Purkinje cell (primary cell): ENCODE results near the gene OR6K2. TPM values are rescaled to one million over a fixed set of nuclear protein-coding genes. Genes with fewer than 3 reads are reported as not detected.

ENCODE experiments used
- polyA plus RNA-seq: library from polyadenylated mRNA; unstranded; fragments of >200 nt; fragmentation: Nextera tagmentation; gene quantifications from 2 replicates; pipeline ENCODE4 v1.2.1, GENCODE V29; 2014

Gene OR6K2, protein sequence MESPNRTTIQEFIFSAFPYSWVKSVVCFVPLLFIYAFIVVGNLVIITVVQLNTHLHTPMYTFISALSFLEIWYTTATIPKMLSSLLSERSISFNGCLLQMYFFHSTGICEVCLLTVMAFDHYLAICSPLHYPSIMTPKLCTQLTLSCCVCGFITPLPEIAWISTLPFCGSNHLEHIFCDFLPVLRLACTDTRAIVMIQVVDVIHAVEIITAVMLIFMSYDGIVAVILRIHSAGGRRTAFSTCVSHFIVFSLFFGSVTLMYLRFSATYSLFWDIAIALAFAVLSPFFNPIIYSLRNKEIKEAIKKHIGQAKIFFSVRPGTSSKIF
- not detected in 2 replicates for polyA plus RNA-seq

DNA sequence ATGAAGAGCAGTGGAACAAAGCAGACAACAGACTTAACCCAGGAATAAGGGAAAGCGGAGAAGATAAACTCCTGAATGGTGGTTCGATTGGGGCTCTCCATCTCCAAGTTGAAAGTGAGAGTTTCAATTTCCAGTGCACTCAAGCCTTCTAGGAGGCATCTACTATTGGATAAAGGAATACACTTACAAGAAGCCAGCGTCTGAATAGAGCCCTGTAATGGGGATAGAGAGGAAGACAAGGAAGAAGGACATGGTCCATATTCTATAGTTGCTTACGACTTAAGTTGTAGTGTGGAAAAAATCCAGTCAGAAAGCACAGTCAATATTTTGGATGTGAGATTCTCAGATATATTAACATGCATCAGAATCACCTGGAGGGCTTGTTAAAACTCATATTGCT is at the start of gene OR6K2:
OR6K2 (minus strand) TSS at position 101 of the 400 bp plus-strand sequence; CDS start at position 101, 0 bp downstream.

DNA sequence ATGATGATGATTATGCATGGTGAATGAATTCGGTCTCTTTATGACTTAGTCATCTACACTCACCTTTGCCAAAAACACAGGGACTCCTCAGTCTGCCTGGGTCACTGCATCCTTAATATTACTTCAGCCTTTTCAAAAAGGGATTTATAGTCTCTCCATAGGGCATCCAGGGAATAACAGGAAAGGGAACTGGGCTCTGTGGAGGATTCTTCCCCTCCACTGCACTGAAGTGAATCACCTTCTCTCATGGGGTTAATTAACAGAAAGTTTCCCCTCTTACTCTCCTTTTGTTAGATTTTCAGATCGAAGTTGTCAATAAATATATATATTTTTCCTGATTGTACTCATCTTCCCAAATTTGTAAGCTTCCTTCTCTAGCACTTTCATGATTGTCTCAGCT is 20.2 kb upstream of the OR6K2 start, which contains the start of gene OR6K3:
OR6K3 (minus strand) TSS at position 101 of the 400 bp plus-strand sequence. CDS start 2,605 bp downstream, outside the sequence.

DNA sequence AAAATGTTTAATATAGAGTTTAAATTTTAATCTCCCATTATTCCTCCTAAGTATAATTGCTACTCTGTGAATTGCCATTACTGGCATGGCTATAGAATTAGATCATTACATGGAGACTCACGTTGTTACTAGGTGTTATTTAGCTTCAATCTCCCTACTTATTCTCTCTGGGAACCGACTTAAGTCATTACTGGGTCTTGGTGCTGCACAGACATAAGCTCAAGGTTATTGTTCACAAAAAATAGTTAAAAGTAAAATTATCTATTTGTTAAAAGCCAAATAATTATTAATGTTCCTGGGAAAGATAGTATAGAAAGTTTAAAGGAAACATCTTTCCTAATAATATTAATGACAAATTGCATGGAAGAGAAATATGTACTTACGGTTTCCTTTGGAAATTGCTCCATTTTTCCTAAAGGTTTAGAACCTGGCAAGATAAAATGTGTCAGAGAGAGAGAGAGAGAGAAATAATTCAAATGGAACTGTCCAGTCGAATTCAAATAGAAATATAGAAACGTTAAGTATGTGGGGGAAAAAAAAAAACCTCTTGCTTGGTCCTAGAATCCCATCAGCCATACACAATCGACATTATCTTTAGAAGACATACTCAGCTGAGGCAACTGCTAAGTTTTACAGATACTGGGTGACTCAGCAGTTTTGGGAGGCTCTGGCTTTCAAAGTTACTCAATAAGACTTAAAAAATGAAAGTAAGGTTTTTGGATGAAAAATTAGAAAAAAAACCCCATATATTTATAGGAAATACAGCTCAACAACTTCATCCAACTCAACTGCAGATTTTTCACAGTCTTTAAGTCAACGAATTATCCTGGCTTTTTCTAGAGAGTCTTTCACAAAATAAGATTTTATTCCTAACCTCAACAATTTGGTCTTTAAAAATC is 14.1 kb downstream of the OR6K2 start, which contains the start of gene SPTA1:
SPTA1 (minus strand) TSS at position 605 of the 899 bp plus-strand sequence; CDS start at position 407, 198 bp downstream.

Other genes starting within 250 kb of the OR6K2 start
- not detected in 2 replicates for gene OR10K1, start 238.8 kb downstream of the OR6K2 start, polyA plus RNA-seq
- not detected in 2 replicates for gene OR10R2, start 228.4 kb downstream of the OR6K2 start, polyA plus RNA-seq
- not detected in 2 replicates for gene OR6Y1, start 146.2 kb downstream of the OR6K2 start, polyA plus RNA-seq
- gene OR6P1, start 130.1 kb downstream of the OR6K2 start, polyA plus RNA-seq = not detected in 2 replicates
- gene OR10X1, start 120.8 kb downstream of the OR6K2 start, polyA plus RNA-seq = not detected in 2 replicates
- not detected in 2 replicates for gene OR10Z1, start 95.4 kb downstream of the OR6K2 start, polyA plus RNA-seq
- not detected in 2 replicates for gene SPTA1, start 13.9 kb downstream of the OR6K2 start, polyA plus RNA-seq
- not detected in 2 replicates for gene OR6K3, start 20.1 kb upstream of the OR6K2 start, polyA plus RNA-seq
- not detected in 2 replicates for gene OR6K6, start 54.1 kb upstream of the OR6K2 start, polyA plus RNA-seq
- gene OR6N1, start 71.5 kb upstream of the OR6K2 start, polyA plus RNA-seq = not detected in 2 replicates
- gene OR6N2, start 80.6 kb upstream of the OR6K2 start, polyA plus RNA-seq = not detected in 2 replicates
- 0.41 TPM in 1 of 2 replicates, not detected in the other for gene MNDA, start 130.7 kb upstream of the OR6K2 start, polyA plus RNA-seq
- not detected in 2 replicates for gene PYHIN1, start 230.9 kb upstream of the OR6K2 start, polyA plus RNA-seq